ENCODE data around the gene ITGA2B.

The ITGA2B gene

GRCh38 chr17:44363613-44364159 is 25.8 kb downstream of the ITGA2B start, which contains the start of gene FAM171A2:
TSS of gene FAM171A2 (minus strand) at chr17:44363853. CDS start at chr17:44363714, 139 bp downstream.
- DNase-seq (ENCODE audit: low read depth) = peak; percentile 87
- peaks cover 8% of the 10 kb centered on the region for H3K27me3 ChIP-seq (replicated peaks; ENCODE audit: control insufficient read depth, insufficient read depth, low read length)
- H3K9ac ChIP-seq (ENCODE audit: low read length) = peak within 1 kb of the TSS; percentile 85
- H3K36me3 ChIP-seq (ENCODE audit: control insufficient read depth, insufficient read depth, low read length, severe bottlenecking) = no peaks in the 10 kb centered on the region
- no peaks in the 10 kb centered on the region for H3K9me3 ChIP-seq (ENCODE audit: control insufficient read depth, low read length)
- H3K4me1 ChIP-seq (ENCODE audit: control insufficient read depth, insufficient read depth, low read length) = peaks cover 20% of the 10 kb centered on the region
- peak within 1 kb of the TSS; percentile 83 for H3K4me3 ChIP-seq (ENCODE audit: low read length)

GRCh38 chr17:44362949-44363612 is 26.4 kb downstream of the ITGA2B start:
- peak overlapping the region; percentile 83 for H3K4me3 ChIP-seq (ENCODE audit: low read length)
- H3K36me3 ChIP-seq (ENCODE audit: control insufficient read depth, insufficient read depth, low read length, severe bottlenecking) = no peaks in the 10 kb centered on the region
- H3K27me3 ChIP-seq (replicated peaks; ENCODE audit: control insufficient read depth, insufficient read depth, low read length) = peaks cover 8% of the 10 kb centered on the region
- DNase-seq (ENCODE audit: low read depth) = peak; percentile 53
- peak overlapping the region; percentile 85 for H3K9ac ChIP-seq (ENCODE audit: low read length)
- H3K4me1 ChIP-seq (ENCODE audit: control insufficient read depth, insufficient read depth, low read length) = peaks cover 20% of the 10 kb centered on the region
- H3K9me3 ChIP-seq (ENCODE audit: control insufficient read depth, low read length) = no peaks in the 10 kb centered on the region

DNA sequence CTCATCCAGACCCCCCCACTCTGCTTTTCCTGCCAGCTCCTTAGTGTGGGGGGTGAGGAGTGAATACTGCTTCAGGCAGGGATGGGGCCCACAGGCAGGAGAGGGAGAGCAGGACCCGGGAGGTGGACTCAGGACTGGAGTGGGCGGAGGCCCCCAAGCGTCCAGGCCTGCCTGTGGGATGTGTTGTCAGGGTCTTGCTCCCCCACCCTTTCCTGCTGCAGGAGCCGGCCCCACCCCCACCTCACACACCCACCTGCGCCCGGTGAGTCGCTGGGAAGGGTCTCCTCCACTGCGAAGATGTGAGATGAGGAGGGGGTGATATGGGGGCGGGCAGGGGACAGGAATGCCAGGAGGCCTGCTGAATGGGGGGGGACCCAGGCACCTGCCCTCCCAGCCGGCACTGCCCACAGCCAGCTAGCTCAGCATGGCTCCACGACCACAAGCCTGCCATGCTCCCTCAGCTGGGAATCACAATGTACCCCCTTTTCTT is 26.9 kb downstream of the ITGA2B start:
- Histone ChIP-seq H3K9me3 (ENCODE audit: control insufficient read depth, low read length) (no peaks in the 10 kb centered on the region), H3K4me3 (ENCODE audit: low read length) (peak overlapping the region; percentile 83), H3K4me1 (ENCODE audit: control insufficient read depth, insufficient read depth, low read length) (peaks cover 20% of the 10 kb centered on the region), H3K9ac (ENCODE audit: low read length) (peak overlapping the region; percentile 85), H3K36me3 (ENCODE audit: control insufficient read depth, insufficient read depth, low read length, severe bottlenecking) (no peaks in the 10 kb centered on the region), H3K27me3 (replicated peaks; ENCODE audit: control insufficient read depth, insufficient read depth, low read length) (peaks cover 6% of the 10 kb centered on the region)
- DNase-seq (ENCODE audit: low read depth) = peak; percentile 21

- H3K9ac ChIP-seq (ENCODE audit: low read length) = no peak overlapping the region
- H3K27me3 ChIP-seq (replicated peaks; ENCODE audit: control insufficient read depth, insufficient read depth, low read length) = no peaks in the 10 kb centered on the region
- H3K4me1 ChIP-seq (ENCODE audit: control insufficient read depth, insufficient read depth, low read length) = peaks cover 20% of the 10 kb centered on the region
- H3K9me3 ChIP-seq (ENCODE audit: control insufficient read depth, low read length) = no peaks in the 10 kb centered on the region
- no peak overlapping the region for H3K4me3 ChIP-seq (ENCODE audit: low read length)
- no peaks in the 10 kb centered on the region for H3K36me3 ChIP-seq (ENCODE audit: control insufficient read depth, insufficient read depth, low read length, severe bottlenecking)
- no peak for DNase-seq (ENCODE audit: low read depth)
Measured at GRCh38 chr17:44361292-44362260, 27.9 kb downstream of the ITGA2B start.

GRCh38 chr17:44360826-44361225 is 28.6 kb downstream of the ITGA2B start:
- DNase-seq (ENCODE audit: low read depth) = peak; percentile 86
- no peaks in the 10 kb centered on the region for H3K36me3 ChIP-seq (ENCODE audit: control insufficient read depth, insufficient read depth, low read length, severe bottlenecking)
- H3K27me3 ChIP-seq (replicated peaks; ENCODE audit: control insufficient read depth, insufficient read depth, low read length) = no peaks in the 10 kb centered on the region
- no peak overlapping the region for H3K9ac ChIP-seq (ENCODE audit: low read length)
- H3K9me3 ChIP-seq (ENCODE audit: control insufficient read depth, low read length) = no peaks in the 10 kb centered on the region
- H3K4me1 ChIP-seq (ENCODE audit: control insufficient read depth, insufficient read depth, low read length) = peaks cover 20% of the 10 kb centered on the region
- no peak overlapping the region for H3K4me3 ChIP-seq (ENCODE audit: low read length)

GRCh38 chr17:44360144-44360533 is 29.3 kb downstream of the ITGA2B start:
- Histone ChIP-seq H3K4me3 (ENCODE audit: low read length) (no peak overlapping the region), H3K4me1 (ENCODE audit: control insufficient read depth, insufficient read depth, low read length) (peaks cover 15% of the 10 kb centered on the region), H3K9ac (ENCODE audit: low read length) (no peak overlapping the region), H3K36me3 (ENCODE audit: control insufficient read depth, insufficient read depth, low read length, severe bottlenecking) (no peaks in the 10 kb centered on the region), H3K27me3 (replicated peaks; ENCODE audit: control insufficient read depth, insufficient read depth, low read length) (no peaks in the 10 kb centered on the region), H3K9me3 (ENCODE audit: control insufficient read depth, low read length) (no peaks in the 10 kb centered on the region)
- no peak for DNase-seq (ENCODE audit: low read depth)

DNA sequence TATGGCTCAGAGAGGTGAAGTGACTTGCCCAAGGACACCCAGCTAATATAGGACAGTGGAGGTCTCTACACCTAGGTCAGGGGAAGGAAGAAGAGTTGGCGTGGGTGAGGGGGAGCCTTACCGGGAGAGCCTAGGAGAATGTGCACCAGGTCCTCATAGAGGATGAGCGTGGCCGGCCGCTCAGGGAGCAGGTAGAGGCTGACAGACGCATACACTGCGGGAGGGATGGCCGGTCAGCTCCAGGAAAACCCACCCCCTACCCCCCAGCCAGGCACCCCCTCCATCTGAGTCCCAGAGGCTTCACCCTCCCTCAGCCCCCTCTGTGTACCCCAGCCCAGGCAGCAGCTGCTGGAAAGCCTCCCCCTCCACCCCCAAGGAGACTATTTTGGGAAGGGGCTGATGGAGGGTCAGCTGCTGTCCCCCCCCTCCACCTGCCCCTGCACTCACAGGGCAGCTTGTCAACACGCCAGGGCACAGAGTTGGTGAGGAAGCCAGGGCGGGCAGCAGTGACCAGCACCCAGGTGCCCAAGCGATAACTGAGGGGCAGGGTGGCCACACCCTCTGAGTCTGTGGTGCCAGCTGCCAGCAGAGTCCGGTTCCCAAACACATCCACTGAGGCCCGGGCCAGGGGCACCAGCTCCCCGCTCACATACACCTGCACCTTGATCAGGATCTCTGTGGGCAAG is 29.8 kb downstream of the ITGA2B start:
- Histone ChIP-seq H3K27me3 (replicated peaks; ENCODE audit: control insufficient read depth, insufficient read depth, low read length) (no peaks in the 10 kb centered on the region), H3K4me3 (ENCODE audit: low read length) (no peak overlapping the region), H3K4me1 (ENCODE audit: control insufficient read depth, insufficient read depth, low read length) (peaks cover 11% of the 10 kb centered on the region), H3K9me3 (ENCODE audit: control insufficient read depth, low read length) (no peaks in the 10 kb centered on the region), H3K36me3 (ENCODE audit: control insufficient read depth, insufficient read depth, low read length, severe bottlenecking) (no peaks in the 10 kb centered on the region), H3K9ac (ENCODE audit: low read length) (no peak overlapping the region)
- no peak for DNase-seq (ENCODE audit: low read depth)

- no peaks in the 10 kb centered on the region for H3K9me3 ChIP-seq (ENCODE audit: control insufficient read depth, low read length)
- H3K4me1 ChIP-seq (ENCODE audit: control insufficient read depth, insufficient read depth, low read length) = peaks cover 11% of the 10 kb centered on the region
- no peaks in the 10 kb centered on the region for H3K27me3 ChIP-seq (replicated peaks; ENCODE audit: control insufficient read depth, insufficient read depth, low read length)
- H3K4me3 ChIP-seq (ENCODE audit: low read length) = no peak overlapping the region
- no peak for DNase-seq (ENCODE audit: low read depth)
- no peak overlapping the region for H3K9ac ChIP-seq (ENCODE audit: low read length)
- no peaks in the 10 kb centered on the region for H3K36me3 ChIP-seq (ENCODE audit: control insufficient read depth, insufficient read depth, low read length, severe bottlenecking)
Measured at GRCh38 chr17:44359006-44359405, 30.4 kb downstream of the ITGA2B start.

- no peak overlapping the region for H3K9ac ChIP-seq (ENCODE audit: low read length)
- H3K4me3 ChIP-seq (ENCODE audit: low read length) = no peak overlapping the region
- peaks cover 1% of the 10 kb centered on the region for H3K36me3 ChIP-seq (ENCODE audit: control insufficient read depth, insufficient read depth, low read length, severe bottlenecking)
- no peak for DNase-seq (ENCODE audit: low read depth)
- H3K9me3 ChIP-seq (ENCODE audit: control insufficient read depth, low read length) = no peaks in the 10 kb centered on the region
- H3K27me3 ChIP-seq (replicated peaks; ENCODE audit: control insufficient read depth, insufficient read depth, low read length) = no peaks in the 10 kb centered on the region
- H3K4me1 ChIP-seq (ENCODE audit: control insufficient read depth, insufficient read depth, low read length) = peaks cover 11% of the 10 kb centered on the region
Measured at GRCh38 chr17:44358066-44358465, 31.4 kb downstream of the ITGA2B start.

GRCh38 chr17:44356241-44356640 is 33.2 kb downstream of the ITGA2B start:
- Histone ChIP-seq H3K27me3 (replicated peaks; ENCODE audit: control insufficient read depth, insufficient read depth, low read length) (no peaks in the 10 kb centered on the region), H3K36me3 (ENCODE audit: control insufficient read depth, insufficient read depth, low read length, severe bottlenecking) (peaks cover 19% of the 10 kb centered on the region), H3K9me3 (ENCODE audit: control insufficient read depth, low read length) (no peaks in the 10 kb centered on the region), H3K9ac (ENCODE audit: low read length) (no peak overlapping the region), H3K4me3 (ENCODE audit: low read length) (no peak overlapping the region), H3K4me1 (ENCODE audit: control insufficient read depth, insufficient read depth, low read length) (peaks cover 6% of the 10 kb centered on the region)
- no peak for DNase-seq (ENCODE audit: low read depth)

All from adipocyte (in vitro differentiated cells).